Right lobe of liver (tissue), 6 donors: ENCODE measurements around the gene HSPA12A. TPM values are rescaled to one million over a fixed set of nuclear protein-coding genes. Genes with fewer than 3 reads are reported as not detected.

Source experiments
- ATAC-seq, 4 donors: fragments of 200-7000 bp; cut with Tn5 transposase; one replicate each; pipeline ENCODE4 v1.9.1; 2020; ENCODE audit warnings: mild to moderate bottlenecking in 4 of 4, moderate library complexity in 4 of 4
- DNase-seq, 3 donors: peaks; one replicate each; pipeline ENCODE4 v3.0.0-alpha.2; 2020
- H3K27ac ChIP-seq, 3 donors: fragments of 200-600 bp; one replicate each; pipeline ENCODE4 v1.8.0; 2022
- H3K27me3 ChIP-seq, 2 donors: fragments of 200-600 bp; one replicate each; pipeline ENCODE4 v1.8.0; 2022
- H3K36me3 ChIP-seq, 4 donors: fragments of 200-600 bp; sonication (generic) in 1 of 4; one replicate each; pipeline versions ENCODE4 v1.5.1 to v1.8.0; 2017 to 2022; ENCODE audit warnings: control low read depth in 1 of 4
- H3K4me1 ChIP-seq, 4 donors: fragments of 200-600 bp; sonication (generic) in 1 of 4; one replicate each; pipeline versions ENCODE4 v1.5.1 to v1.8.0; 2017 to 2022; ENCODE audit warnings: control low read depth in 1 of 4
- H3K4me3 ChIP-seq, 3 donors: fragments of 200-600 bp; one replicate each; pipeline ENCODE4 v1.8.0; 2022
- H3K9me3 ChIP-seq, 4 donors: fragments of 200-600 bp; sonication (generic) in 1 of 4; one replicate each; pipeline versions ENCODE4 v1.5.1 to v1.8.0; 2017 to 2022; ENCODE audit warnings: control low read depth in 1 of 4
- POLR2A ChIP-seq: fragments of 450-650 bp; IDR thresholded peaks from one replicate; pipeline ENCODE4 v1.6.1; 2017; ENCODE audit warnings: antibody characterized with exemption, mild to moderate bottlenecking
- whole genome bisulfite sequencing: methylation state at CpG from one replicate; pipeline ENCODE4 v1.1.6; 2018; ENCODE audit warnings: low coverage, low lambda C conversion rate; ENCODE audit not compliant: insufficient coverage; ENCODE audit errors: missing lambda C conversion rate; 5-methylcytosine and 5-hydroxymethylcytosine counted together
- intact Hi-C, 2 donors: fragments of 100-400 bp; cut with DNase I; formaldehyde crosslinking; loops; one replicate each; pipeline versions ENCODE4 v1.11.2 to v1.14.1; 2022
- total RNA-seq, 6 experiments: library from RNA; depleted of rRNA in 2 of 6; stranded (reverse); fragments of >200 nt in 2 of 6; fragmentation: NEBNext Ultra II Directional in 3 of 6; extraction: Animal tissue kit (Norgen Biotek cat#: 25700) in 3 of 6; gene quantifications; one replicate each; pipeline versions ENCODE4 v1.1.0 to v1.2.4, GENCODE V29; 2016 to 2023
- TF ChIP-seq, protein P1 (sequence below), 4 donors: fragments of 200-600 bp in 3 of 4; fragments of 450-650 bp in 1 of 4; IDR thresholded peaks; one replicate each; pipeline versions ENCODE4 v1.5.1 to v1.8.0; 2016 to 2022; ENCODE audit warnings: antibody characterized with exemption in 4 of 4, mild to moderate bottlenecking in 2 of 4
- donor health status: DM: no; HTN: yes; CAD: no.
- donor health status: DM: no; HTN: no; CAD: no.
- donor health status: DM: no; HTN: no; CAD: no.
- donor health status: DM: no; HTN: yes; CAD: no.
- donor health status: DM: no; HTN: yes; CAD: no.

HSPA12A gene
- total RNA-seq, 6 experiments from 2014 or later, result 2.3 to 4.2 (median 2.9) TPM

DNA sequence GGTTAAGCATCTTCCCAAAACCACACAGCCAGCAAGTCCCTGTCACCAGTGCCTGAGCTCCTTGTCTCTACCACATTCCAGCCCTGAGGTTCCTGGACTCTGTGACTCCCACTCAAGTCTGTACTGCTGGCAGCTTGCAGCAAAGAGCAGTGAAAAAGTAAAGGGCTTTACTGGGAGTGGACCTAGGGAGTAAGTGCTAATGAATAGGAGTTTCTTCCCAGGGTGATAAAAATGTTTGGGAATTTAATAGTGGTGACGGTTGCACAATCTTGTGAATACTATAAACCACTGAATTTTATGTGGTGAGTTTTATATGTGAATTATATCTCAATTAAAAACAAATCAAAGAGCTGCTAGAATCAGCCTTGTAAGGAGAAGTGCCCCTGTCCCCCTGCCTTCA is 22.6 kb downstream of the HSPA12A start:
- intact Hi-C loops, result no loop called here
- H3K4me3 ChIP-seq, result no peak overlapping the region
- DNase-seq (no peak), ATAC-seq (no peak)
- H3K27ac ChIP-seq, result no peak overlapping the region
- H3K9me3 ChIP-seq, result no peaks in the 10 kb centered on the region
- no peaks in the 10 kb centered on the region for H3K36me3 ChIP-seq
- no peaks in the 10 kb centered on the region for H3K27me3 ChIP-seq
- H3K4me1 ChIP-seq, result peaks cover 0 to 11% (median 3%) of the 10 kb centered on the region in 4 donors
- 73% methylated on average over 1 of the region's 1 CpG for WGBS
- TF ChIP-seq, protein P1, sequence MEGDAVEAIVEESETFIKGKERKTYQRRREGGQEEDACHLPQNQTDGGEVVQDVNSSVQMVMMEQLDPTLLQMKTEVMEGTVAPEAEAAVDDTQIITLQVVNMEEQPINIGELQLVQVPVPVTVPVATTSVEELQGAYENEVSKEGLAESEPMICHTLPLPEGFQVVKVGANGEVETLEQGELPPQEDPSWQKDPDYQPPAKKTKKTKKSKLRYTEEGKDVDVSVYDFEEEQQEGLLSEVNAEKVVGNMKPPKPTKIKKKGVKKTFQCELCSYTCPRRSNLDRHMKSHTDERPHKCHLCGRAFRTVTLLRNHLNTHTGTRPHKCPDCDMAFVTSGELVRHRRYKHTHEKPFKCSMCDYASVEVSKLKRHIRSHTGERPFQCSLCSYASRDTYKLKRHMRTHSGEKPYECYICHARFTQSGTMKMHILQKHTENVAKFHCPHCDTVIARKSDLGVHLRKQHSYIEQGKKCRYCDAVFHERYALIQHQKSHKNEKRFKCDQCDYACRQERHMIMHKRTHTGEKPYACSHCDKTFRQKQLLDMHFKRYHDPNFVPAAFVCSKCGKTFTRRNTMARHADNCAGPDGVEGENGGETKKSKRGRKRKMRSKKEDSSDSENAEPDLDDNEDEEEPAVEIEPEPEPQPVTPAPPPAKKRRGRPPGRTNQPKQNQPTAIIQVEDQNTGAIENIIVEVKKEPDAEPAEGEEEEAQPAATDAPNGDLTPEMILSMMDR (IDR thresholded peaks at IDR 0.05), result no peak
- no peak for TF ChIP-seq POLR2A

DNA sequence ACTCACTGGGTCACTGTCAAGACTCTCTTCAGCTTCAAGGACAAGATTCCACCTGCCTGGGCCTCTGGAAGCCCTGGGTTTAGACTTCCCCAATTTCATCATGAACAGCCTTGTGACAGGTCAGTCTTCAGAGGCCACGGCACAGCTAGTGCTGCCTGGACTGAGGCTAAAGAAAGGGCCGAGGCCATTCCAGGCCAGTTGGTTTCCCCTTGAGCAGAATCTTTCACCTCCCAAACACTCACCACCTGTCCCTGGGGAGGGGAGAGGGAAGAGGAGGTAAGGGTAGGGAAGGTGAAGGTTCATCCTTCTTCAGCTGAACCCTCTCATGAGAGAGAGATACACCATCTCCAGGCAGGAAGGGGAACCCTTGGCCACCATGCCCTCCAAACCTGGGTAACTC is 24.3 kb downstream of the HSPA12A start:
- Histone ChIP-seq H3K27ac (no peak overlapping the region), H3K36me3 (no peaks in the 10 kb centered on the region), H3K27me3 (no peaks in the 10 kb centered on the region), H3K4me1 (peaks cover 0 to 11% (median 3%) of the 10 kb centered on the region in 4 donors), H3K4me3 (no peak overlapping the region), H3K9me3 (no peaks in the 10 kb centered on the region)
- intact Hi-C loops, result no loop called here
- TF ChIP-seq, protein P1 (IDR thresholded peaks at IDR 0.05), result no peak
- no peak for TF ChIP-seq POLR2A
- DNase-seq (no peak), ATAC-seq (no peak)
- WGBS, result 60% methylated on average over 2 of the region's 2 CpGs

DNA sequence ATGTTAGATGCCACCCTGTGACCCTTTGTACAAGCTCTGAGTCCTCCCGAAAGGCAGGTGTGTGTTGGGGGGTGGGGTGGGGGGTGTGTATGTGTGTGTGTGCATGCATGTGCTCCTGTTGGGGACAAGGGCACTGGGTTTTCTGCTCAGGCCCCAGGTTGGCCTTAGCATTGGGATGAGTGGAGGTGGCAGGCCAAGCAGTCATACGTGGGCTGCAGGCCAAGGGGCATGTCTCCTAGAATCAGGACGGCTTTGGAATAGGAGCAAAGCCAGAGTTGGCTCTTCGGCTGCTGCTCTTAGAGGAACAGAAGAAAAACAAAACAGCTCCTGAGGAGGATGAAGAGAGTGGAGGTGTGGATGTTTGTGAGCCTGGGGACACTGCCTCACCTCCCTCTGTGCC is 26.0 kb downstream of the HSPA12A start:
- Histone ChIP-seq H3K27me3 (no peaks in the 10 kb centered on the region), H3K9me3 (no peaks in the 10 kb centered on the region), H3K4me1 (peaks cover 0 to 11% (median 3%) of the 10 kb centered on the region in 4 donors), H3K27ac (no peak overlapping the region), H3K4me3 (no peak overlapping the region), H3K36me3 (no peaks in the 10 kb centered on the region)
- TF ChIP-seq, protein P1 (IDR thresholded peaks at IDR 0.05), result no peak
- no peak for TF ChIP-seq POLR2A
- WGBS, result 38% methylated on average over 4 of the region's 4 CpGs
- DNase-seq (no peak), ATAC-seq (no peak)
- intact Hi-C loops, result no loop called here

DNA sequence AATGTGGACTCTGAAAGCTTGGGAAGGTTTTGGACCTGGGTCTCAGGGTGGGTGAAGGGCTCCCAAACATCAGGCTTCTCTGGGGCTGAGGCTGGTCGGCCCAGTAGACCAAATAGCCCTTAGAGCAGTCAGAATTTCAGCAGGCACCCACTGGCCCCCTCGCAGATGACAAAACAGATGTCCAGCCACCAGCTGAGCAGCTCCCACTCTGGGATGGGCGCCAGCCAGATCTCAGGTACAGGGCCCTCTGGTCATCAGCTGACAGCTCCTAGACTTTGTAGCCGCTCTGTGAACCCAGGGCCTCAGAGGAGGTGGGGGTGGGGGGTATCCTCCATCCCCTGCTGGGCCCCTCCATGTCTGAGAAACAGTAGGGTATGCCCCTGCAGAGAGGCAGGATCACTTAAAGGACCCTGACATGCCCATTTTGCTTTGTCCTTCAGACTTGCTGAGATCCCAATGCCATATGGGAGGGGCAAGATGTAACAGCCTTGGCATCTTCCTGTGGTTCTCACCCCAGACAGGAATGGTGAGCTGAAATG is 26.5 kb downstream of the HSPA12A start:
- DNase-seq, result no peak
- intact Hi-C loops, result no loop called here
- no peaks in the 10 kb centered on the region for H3K9me3 ChIP-seq
- H3K4me1 ChIP-seq, result peaks cover 0 to 8% (median 3%) of the 10 kb centered on the region in 4 donors
- 80% methylated on average over 1 of the region's 4 CpGs for WGBS
- no peak for ATAC-seq
- no peaks in the 10 kb centered on the region for H3K27me3 ChIP-seq
- TF ChIP-seq POLR2A, result no peak
- TF ChIP-seq, protein P1 (IDR thresholded peaks at IDR 0.05), result no peak
- no peak overlapping the region for H3K4me3 ChIP-seq
- H3K27ac ChIP-seq, result no peak overlapping the region
- no peaks in the 10 kb centered on the region for H3K36me3 ChIP-seq

DNA sequence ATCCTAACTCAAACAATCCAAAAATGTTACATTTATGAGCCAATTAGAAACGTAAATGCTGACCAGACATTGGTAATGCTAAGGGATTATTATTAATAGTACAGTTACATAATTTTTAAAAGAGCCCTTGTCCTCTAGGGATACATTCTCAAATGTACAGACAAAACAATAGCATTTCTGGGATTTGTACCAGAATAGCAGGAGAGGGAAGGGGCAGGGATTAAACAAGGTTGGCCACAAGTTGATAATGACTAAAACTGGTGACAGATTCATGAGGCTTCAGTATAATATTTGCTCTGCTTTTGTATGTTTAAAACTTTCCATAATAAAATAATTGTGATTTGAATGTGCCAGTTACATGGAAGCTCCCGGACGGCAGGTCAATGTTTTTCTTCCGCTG is 27.0 kb downstream of the HSPA12A start:
- Histone ChIP-seq H3K27ac (no peak overlapping the region), H3K36me3 (no peaks in the 10 kb centered on the region), H3K4me3 (no peak overlapping the region), H3K9me3 (no peaks in the 10 kb centered on the region), H3K4me1 (peaks cover 0 to 2% (median under 1%) of the 10 kb centered on the region in 4 donors), H3K27me3 (no peaks in the 10 kb centered on the region)
- TF ChIP-seq, protein P1 (IDR thresholded peaks at IDR 0.05), result no peak
- TF ChIP-seq POLR2A, result no peak
- no peak for DNase-seq
- intact Hi-C loops, result no loop called here
- ATAC-seq, result no peak
- WGBS, result 91% methylated on average over 4 of the region's 4 CpGs
